ENCODE results near the gene PRR5.
A peak's percentile ranks its signal among the peaks of the same experiment; 100 is the strongest.
"Not testable (repeated sequence)": the region's sequence is repeated elsewhere in the genome, so short reads cannot be mapped to it uniquely, and the experiment has no call there.

Gene PRR5

DNA sequence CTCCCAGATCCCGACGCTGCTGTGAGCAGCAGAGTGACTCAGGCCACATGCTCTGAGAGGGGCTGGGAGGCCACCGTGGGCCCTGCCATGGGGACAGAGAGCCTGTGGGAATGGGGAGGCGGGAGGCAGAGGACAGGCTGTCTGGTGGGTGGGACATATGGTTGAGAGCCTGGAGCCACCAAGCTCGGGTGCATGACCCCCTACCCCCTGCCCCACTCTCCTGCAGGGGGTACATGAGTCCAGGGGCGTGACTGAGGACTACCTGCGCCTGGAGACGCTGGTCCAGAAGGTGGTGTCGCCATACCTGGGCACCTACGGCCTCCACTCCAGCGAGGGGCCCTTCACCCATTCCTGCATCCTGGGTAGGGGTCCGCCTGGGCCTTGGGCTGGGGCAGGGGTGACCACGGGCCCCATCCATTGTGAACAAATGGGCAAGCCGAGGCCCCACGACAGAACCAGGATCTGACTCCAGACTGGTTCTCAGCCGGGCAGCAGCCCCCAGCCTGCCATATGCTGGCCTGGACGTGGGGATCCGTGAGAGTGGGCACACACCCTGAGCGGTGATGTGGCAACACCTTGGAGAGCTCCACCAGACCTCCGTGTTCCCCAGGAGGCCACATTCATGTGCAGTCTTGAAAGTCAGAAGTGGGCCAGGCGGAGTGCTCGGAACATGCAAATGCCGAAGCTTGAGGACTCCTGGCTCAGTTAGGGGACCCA lies 33.0 kb downstream of the PRR5 start:
- DNase-seq (ENCODE audit: low read depth in 1 of 2, low spot score in 1 of 2) = no peak

GRCh38 chr22:44735518-44736428 lies 33.8 kb downstream of the PRR5 start:
- peak; percentile 75 to 84 for DNase-seq (ENCODE audit: low read depth in 1 of 2, low spot score in 1 of 2)

GRCh38 chr22:44736581-44737405 lies 34.8 kb downstream of the PRR5 start:
- no peak for DNase-seq (ENCODE audit: low read depth in 1 of 2, low spot score in 1 of 2)

GRCh38 chr22:44737406-44738346 lies 35.7 kb downstream of the PRR5 start:
- DNase-seq (ENCODE audit: low read depth in 1 of 2, low spot score in 1 of 2) = no peak

DNA sequence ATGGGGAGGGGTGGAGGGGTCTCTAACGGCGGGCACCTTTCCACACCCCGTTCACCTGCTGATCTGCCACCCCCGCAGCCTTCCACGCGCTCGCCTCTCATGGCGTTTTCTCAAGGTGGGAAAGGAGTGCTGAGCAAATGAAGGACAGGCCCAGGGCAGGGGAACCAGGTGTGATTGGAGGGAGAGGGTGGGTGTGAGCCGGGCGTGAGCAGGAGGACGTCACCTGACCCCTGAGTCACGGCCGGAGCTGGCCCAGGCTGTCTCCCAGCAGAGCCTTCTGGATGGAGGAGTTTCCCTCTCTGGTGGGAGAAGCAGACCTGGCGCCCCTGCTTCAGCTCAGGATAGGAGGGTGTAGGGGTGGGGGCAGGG lies 36.3 kb downstream of the PRR5 start:
- DNase-seq (ENCODE audit: low read depth in 1 of 2, low spot score in 1 of 2) = no peak

DNA sequence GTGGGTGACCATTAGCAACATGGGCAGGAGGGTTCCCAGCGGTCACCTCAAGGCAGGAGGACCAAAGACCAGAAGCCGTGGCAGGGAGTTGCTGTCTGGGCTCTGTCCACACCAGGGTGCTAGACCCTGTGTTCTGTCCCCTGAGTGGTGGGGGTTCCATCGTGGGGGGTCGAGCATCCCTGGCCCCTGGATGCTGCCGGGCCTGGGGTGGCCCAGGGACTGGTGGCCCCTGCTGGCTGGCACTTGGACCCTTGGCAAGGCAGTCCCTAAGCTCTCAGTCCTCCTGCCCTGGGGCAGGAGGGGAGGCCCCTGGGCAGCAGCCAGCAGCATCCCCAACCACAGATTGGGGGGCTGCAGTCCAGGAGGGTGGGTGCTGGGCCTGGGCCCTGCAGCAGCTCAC lies 37.0 kb downstream of the PRR5 start:
- no peak for DNase-seq (ENCODE audit: low read depth in 1 of 2, low spot score in 1 of 2)

DNA sequence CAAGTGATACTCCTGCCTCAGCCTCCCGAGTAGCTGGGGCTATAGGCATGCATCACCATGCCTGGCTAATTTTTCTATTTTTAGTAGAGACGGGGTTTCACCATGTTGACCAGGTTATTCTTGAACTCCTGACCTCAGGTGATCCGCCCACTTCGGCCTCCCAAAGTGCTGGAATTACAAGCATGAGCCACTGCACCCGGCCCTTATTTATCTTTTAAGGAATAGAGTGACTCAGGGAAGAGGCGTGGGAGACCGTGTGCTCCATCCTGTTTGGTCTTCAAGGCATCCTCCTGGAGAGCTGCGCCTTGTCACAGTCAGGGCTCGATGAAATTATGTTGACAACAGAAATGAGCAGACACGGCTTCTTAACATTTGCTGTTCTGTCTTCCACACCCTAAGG lies 37.7 kb downstream of the PRR5 start:
- not testable (repeated sequence) for DNase-seq (ENCODE audit: low read depth in 1 of 2, low spot score in 1 of 2)

DNA sequence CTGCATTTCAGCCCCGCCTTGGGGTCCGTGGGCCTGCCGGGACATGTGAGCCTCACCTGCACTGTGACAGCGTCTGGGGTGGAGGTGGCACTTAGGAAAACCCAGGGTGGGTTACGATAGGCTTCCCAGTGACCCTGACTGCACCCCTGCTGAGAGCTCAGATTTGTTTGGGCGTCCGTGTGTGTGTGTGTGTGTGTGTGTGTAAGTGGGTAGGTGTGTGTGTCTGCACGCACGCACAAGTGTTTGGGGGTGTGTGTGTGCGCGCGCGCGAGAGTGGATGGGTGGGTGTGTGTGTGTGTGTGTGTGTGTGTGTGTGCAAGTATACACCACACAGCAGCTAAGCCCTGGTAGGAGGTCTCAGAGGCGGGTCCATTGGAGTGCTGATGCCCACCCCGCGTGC lies 38.3 kb downstream of the PRR5 start:
- DNase-seq (ENCODE audit: low read depth in 1 of 2, low spot score in 1 of 2) = no peak

DNA sequence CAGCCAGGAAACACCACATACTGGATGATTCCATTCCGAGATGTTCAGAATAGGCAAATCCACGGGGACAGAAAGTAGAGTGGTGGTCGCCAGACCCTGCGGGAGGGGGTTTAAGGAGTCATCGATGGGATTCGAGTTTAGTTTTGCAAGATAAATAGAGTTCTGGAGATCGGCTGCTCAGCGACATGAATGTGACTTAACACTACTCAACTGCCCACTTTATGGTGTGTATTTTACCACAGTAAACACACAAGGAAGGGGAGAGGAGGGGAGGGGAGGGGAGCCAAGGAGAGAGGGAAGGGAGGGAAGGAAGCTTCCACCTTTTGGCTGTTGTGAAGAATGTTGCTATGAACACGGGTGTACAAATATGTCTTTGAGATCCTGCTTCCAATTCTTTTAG lies 39.9 kb downstream of the PRR5 start:
- no peak for DNase-seq (ENCODE audit: low read depth in 1 of 2, low spot score in 1 of 2)

GRCh38 chr22:44743247-44743646 lies 41.2 kb downstream of the PRR5 start:
- DNase-seq (ENCODE audit: low read depth in 1 of 2, low spot score in 1 of 2) = no peak

- DNase-seq (ENCODE audit: low read depth in 1 of 2, low spot score in 1 of 2) = no peak
Measured at GRCh38 chr22:44743804-44744211, 41.8 kb downstream of the PRR5 start.

DNA sequence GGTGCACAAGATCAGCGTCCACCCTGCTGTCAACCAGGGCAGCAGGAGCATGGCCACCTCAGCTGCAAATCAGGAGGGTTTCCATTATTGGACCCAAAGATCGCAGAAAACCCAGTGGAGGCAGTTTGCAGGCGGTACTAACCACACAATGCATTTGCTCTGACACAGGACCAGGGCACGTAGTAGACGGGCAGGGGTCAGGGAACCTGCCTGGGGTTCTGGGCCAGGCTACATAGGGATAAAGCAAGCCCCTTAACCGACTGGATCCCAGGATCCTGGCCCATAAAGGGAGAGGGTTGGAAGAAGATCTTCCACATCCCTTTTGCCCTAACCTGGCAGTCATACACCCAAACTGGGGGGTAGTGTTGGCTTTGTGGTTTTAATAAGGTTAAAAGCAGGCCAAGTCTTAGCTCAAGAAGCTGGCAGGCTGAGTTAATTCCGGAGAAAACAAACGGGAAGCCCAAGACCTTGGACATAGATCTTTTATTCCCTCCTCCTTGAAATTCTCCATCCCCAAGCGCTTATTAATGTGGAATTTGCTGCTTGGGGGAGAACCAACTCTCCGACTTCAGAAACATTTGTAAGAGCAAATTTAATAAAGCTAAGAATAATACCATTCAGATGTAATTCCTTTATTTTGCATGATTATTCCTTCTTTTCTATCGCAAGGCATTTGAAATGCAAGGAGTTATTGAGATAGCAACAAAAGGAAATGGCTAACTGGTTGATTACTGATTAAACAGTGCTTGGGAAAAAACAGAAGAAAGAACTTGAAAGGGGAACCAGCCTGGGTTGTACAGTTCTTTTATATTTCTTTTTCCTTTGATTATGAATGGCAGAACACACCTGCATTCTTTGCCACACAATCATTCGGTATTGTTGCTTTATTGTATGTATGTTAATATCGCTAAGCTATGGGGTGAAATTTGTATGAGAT lies 44.1 kb downstream of the PRR5 start:
- DNase-seq (ENCODE audit: low read depth in 1 of 2, low spot score in 1 of 2) = no peak

- DNase-seq (ENCODE audit: low read depth in 1 of 2, low spot score in 1 of 2) = not testable (repeated sequence)
Measured at GRCh38 chr22:44747784-44748127, 45.8 kb downstream of the PRR5 start.

GRCh38 chr22:44748524-44748923 lies 46.5 kb downstream of the PRR5 start:
- DNase-seq (ENCODE audit: low read depth in 1 of 2, low spot score in 1 of 2) = no peak

- no peak for DNase-seq (ENCODE audit: low read depth in 1 of 2, low spot score in 1 of 2)
Measured at GRCh38 chr22:44750481-44750880, 48.5 kb downstream of the PRR5 start.

- no peak for DNase-seq (ENCODE audit: low read depth in 1 of 2, low spot score in 1 of 2)
Measured at GRCh38 chr22:44752285-44753188, 50.5 kb downstream of the PRR5 start, which contains the start of gene ARHGAP8. ARHGAP8 (plus strand) TSS chr22:44752575; CDS start chr22:44786528, 33,953 bp downstream.

- no peak for DNase-seq (ENCODE audit: low read depth in 1 of 2, low spot score in 1 of 2)
Measured at GRCh38 chr22:44753189-44754042, 51.4 kb downstream of the PRR5 start.

Data from activated T-helper 1 cell treated with anti-CD3 and anti-CD28 coated beads, Interleukin-2, amount 50 U/mL, for 16 hours (primary cell).